GM12878 (cell line): ENCODE results near the gene THEM4. TPM values are rescaled to one million over a fixed set of nuclear protein-coding genes. Genes with fewer than 3 reads are reported as not detected.
"Not testable (repeated sequence)": the region's sequence is repeated elsewhere in the genome, so short reads cannot be mapped to it uniquely, and the experiment has no call there.

Experiments
- ATAC-seq: fragments of 200-7000 bp; cut with Tn5 transposase; 3 replicates; pipeline ENCODE4 v1.9.1; 2020; ENCODE audit warnings: mild to moderate bottlenecking, moderate library complexity
- BruUV-seq: library from RNA; stranded (reverse); fragments of 400-500 nt; replicated peaks from 2 replicates; lab custom pipeline; 2021; lab: Mats Ljungman, UMichigan
- CTCF ChIA-PET: fragments of 300-600 bp; sonication (Branson Sonifier 250); formaldehyde crosslinking; extraction: SDS; loops from one replicate; lab custom pipeline; 2021; ENCODE audit warnings: inconsistent platforms; lab: Yijun Ruan, JAX
- POLR2A ChIA-PET: fragments of 350-600 bp; formaldehyde crosslinking; extraction: SDS; loops from one replicate; lab custom pipeline; 2021; ENCODE audit warnings: inconsistent platforms; lab: Charles Lee
- RAD21 ChIA-PET: fragments of 300-600 bp; sonication (Branson Sonifier 250); formaldehyde crosslinking; loops from one replicate; lab custom pipeline; 2023; ENCODE audit warnings: antibody characterized with exemption; ENCODE audit not compliant: unreplicated experiment; lab: Charles Lee
- SMC1A ChIA-PET: fragments of 300-600 bp; sonication (Branson Sonifier 250); formaldehyde crosslinking; loops from one replicate; lab custom pipeline; 2023; ENCODE audit not compliant: unreplicated experiment, uncharacterized antibody; lab: Charles Lee
- DNase-seq: peaks from one replicate; pipeline ENCODE4 v3.0.0-alpha.2; 2011; ENCODE audit warnings: low read depth, low spot score
- FAIRE-seq: peaks from 3 replicates; lab custom pipeline; 2011; peaks lifted over from hg19 to GRCh38; lab: Jason Lieb, UNC
- H2AFZ ChIP-seq: 2 replicates; pipeline ENCODE4 v1.6.0; 2011; ENCODE audit warnings: low read depth, low read length, control low read depth; ENCODE audit not compliant: control insufficient read depth
- H3K27ac ChIP-seq: 2 replicates; pipeline ENCODE4 v1.5.1; 2011; ENCODE audit warnings: control low read depth; ENCODE audit not compliant: control insufficient read depth, insufficient read depth
- H3K27me3 ChIP-seq, 2 experiments: replicated peaks in 1 of 2; 2 replicates each; pipeline versions ENCODE4 v1.6.0 to v1.6.1; 2011; ENCODE audit warnings: low read length in 1 of 2; ENCODE audit not compliant: control insufficient read depth in 2 of 2, insufficient read depth in 2 of 2
- H3K36me3 ChIP-seq, 2 experiments: 2 replicates each; pipeline ENCODE4 v1.5.1; 2011; ENCODE audit warnings: low read length in 1 of 2; ENCODE audit not compliant: control insufficient read depth in 2 of 2, insufficient read depth in 2 of 2
- H3K4me1 ChIP-seq: 2 replicates; pipeline ENCODE4 v1.6.1; 2011; ENCODE audit warnings: mild to moderate bottlenecking, low read length, moderate library complexity, mixed read lengths; ENCODE audit not compliant: control insufficient read depth, insufficient read depth
- H3K4me2 ChIP-seq: 2 replicates; pipeline ENCODE4 v1.6.0; 2011; ENCODE audit warnings: control low read depth; ENCODE audit not compliant: control insufficient read depth, insufficient read depth
- H3K4me3 ChIP-seq: fragments of 200-600 bp; sonication (generic); 2 replicates; pipeline ENCODE4 v1.5.1; 2016
- H3K79me2 ChIP-seq: 2 replicates; pipeline ENCODE4 v1.6.0; 2011; ENCODE audit warnings: low read length; ENCODE audit not compliant: control insufficient read depth, insufficient read depth
- H3K9ac ChIP-seq: 2 replicates; pipeline ENCODE4 v1.8.0; 2011; ENCODE audit warnings: low read length, control low read depth, mixed read lengths; ENCODE audit not compliant: control insufficient read depth, insufficient read depth
- H3K9me3 ChIP-seq: replicated peaks from 3 replicates; pipeline ENCODE4 v1.5.1; 2011; ENCODE audit warnings: mild to moderate bottlenecking, low read length; ENCODE audit not compliant: control insufficient read depth, insufficient read depth
- H4K20me1 ChIP-seq: 2 replicates; pipeline ENCODE4 v1.6.0; 2011; ENCODE audit not compliant: control insufficient read depth, insufficient read depth
- HDAC2 ChIP-seq: fragments of 200-600 bp; sonication (generic); IDR thresholded peaks from 2 replicates; pipeline ENCODE4 v1.6.1; 2017
- IKZF1 ChIP-seq: fragments of 450-650 bp; conservative IDR thresholded peaks from 2 replicates; pipeline ENCODE4 v1.6.1; 2017; ENCODE audit warnings: antibody characterized with exemption, mild to moderate bottlenecking
- POLR2A ChIP-seq: IDR thresholded peaks from 2 replicates; pipeline ENCODE4 v1.6.1; 2011; ENCODE audit warnings: low read depth, mild to moderate bottlenecking, low read length
- SIN3A ChIP-seq: IDR thresholded peaks from 2 replicates; pipeline ENCODE4 v1.6.1; 2012; ENCODE audit warnings: low read depth, low read length, improper control_type of control experiment
- TCF12 ChIP-seq: IDR thresholded peaks from 2 replicates; pipeline ENCODE4 v1.6.1; 2011; ENCODE audit warnings: low read depth, mild to moderate bottlenecking, low read length
- WGBS: methylation state at CpG from one replicate; pipeline ENCODE4 v1.1.6; 2016; ENCODE audit warnings: low lambda C conversion rate; ENCODE audit not compliant: insufficient replicate concordance, insufficient coverage; ENCODE audit errors: missing lambda C conversion rate; 5-methylcytosine and 5-hydroxymethylcytosine counted together
- in situ Hi-C: fragments of 300-500 bp; cut with MboI; formaldehyde crosslinking; loops from 9 replicates; pipeline ENCODE4 v1.14.3; 2018; ENCODE audit warnings: mixed read lengths
- intact Hi-C: fragments of 100-400 bp; cut with micrococcal nuclease; formaldehyde crosslinking; loops from one replicate; pipeline ENCODE4 v1.14.2; 2022; ENCODE audit not compliant: unreplicated experiment
- polyA plus RNA-seq, 11 experiments: library from polyadenylated mRNA; depleted of rRNA in 4 of 11; unstranded in 6 of 11; stranded (reverse) in 5 of 11; fragments of >200 nt; fragmentation: Nextera tagmentation in 4 of 11; fragmentation: Illumina TruSeq in 1 of 11; extraction: Ambion mirVana in 4 of 11; extraction: Trizol in 1 of 11; gene quantifications; 1 replicate in 1 of 11; 2 replicates in 10 of 11; pipeline versions ENCODE4 v1.2.1 to v1.2.3, GENCODE V29; 2011 to 2016; ENCODE audit warnings: inconsistent platforms in 2 of 11, missing spikeins in 2 of 11, low read depth in 1 of 11
- total RNA-seq, 4 experiments: library from RNA; depleted of rRNA in 3 of 4; stranded (reverse); fragments of >200 nt in 3 of 4; fragmentation: Illumina TruSeq in 1 of 4; extraction: Trizol in 1 of 4; gene quantifications; 2 replicates each; pipeline versions ENCODE4 v1.2.1 to v1.2.3, GENCODE V29; 2013 to 2021

THEM4 gene
- total and polyA plus RNA-seq, 10 of the 15 experiments (the other 5 are each of a cell fraction or from before 2014, with no cell fraction given) = 3.4 to 30.8 (median 17.9) TPM

GRCh38 chr1:151905443-151906323 lies 3.6 kb downstream of the THEM4 start:
- SMC1A ChIA-PET, H3K79me2 ChIP-seq, H3K4me3 ChIP-seq, H3K27ac ChIP-seq, H3K27me3 ChIP-seq, H3K9ac ChIP-seq, DNase-seq, H3K9me3 ChIP-seq, H3K36me3 ChIP-seq, RAD21 ChIA-PET, H4K20me1 ChIP-seq, intact Hi-C loops, H2AFZ ChIP-seq, POLR2A ChIA-PET, in situ Hi-C loops, FAIRE-seq, ATAC-seq, BruUV-seq, H3K4me1 ChIP-seq, H3K4me2 ChIP-seq: not testable (repeated sequence)
- CTCF ChIA-PET = interaction anchor here (1.2 kb wide), 1 partner anchor 96 kb away, joined by 3 read pairs; no protein-coding TSS in a partner anchor
- 93% methylated on average over 20 of the region's 22 CpGs for WGBS

DNA sequence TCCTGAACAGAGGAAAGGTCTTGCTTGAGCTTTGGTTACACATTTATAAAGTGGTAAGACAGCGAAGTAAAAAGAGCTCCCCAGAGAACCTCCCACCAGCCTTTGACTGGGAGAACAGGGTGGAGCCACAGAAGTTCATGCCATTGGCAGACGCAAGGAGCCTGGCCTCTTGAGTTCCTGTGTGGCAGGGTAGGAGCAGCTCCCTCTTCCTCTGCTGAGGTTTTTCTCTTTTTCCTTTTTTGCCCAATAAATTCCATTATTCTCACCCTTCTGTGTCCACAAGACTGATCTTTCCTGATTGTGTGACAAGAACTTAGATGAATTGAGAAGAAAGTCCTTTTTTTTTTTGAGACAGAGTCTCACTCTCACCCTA lies 4.3 kb downstream of the THEM4 start:
- H2AFZ ChIP-seq = no peak overlapping the region
- H3K4me1 ChIP-seq = no peaks in the 10 kb centered on the region
- in situ Hi-C loops = no loop called here

More for the DNA sequence above, 4.3 kb downstream of the THEM4 start:
- ChIA-PET RAD21 (interaction anchor here (0.6 kb wide), 1 partner anchor 62 kb away, joined by 4 read pairs; no protein-coding TSS in a partner anchor), POLR2A (no interaction called here), SMC1A (no interaction called here), CTCF (interaction anchor here (1.2 kb wide), 1 partner anchor 96 kb away, joined by 3 read pairs; no protein-coding TSS in a partner anchor)
- H3K9ac ChIP-seq = no peak overlapping the region
- 100% methylated on average over 2 of the region's 2 CpGs for WGBS
- no peaks in the 10 kb centered on the region for H4K20me1 ChIP-seq
- ATAC-seq = no peak
- H3K27ac ChIP-seq = no peak overlapping the region
- H3K4me2 ChIP-seq = no peak overlapping the region
- TF ChIP-seq HDAC2 = no peak
- TF ChIP-seq POLR2A = no peak
- TF ChIP-seq TCF12 = no peak
- TF ChIP-seq IKZF1 = no peak
- no peak for TF ChIP-seq SIN3A
- TF ChIP-seq, all 136 proteins: peak for 0
- H3K9me3 ChIP-seq = peaks cover 11% of the 10 kb centered on the region
- no peak overlapping the region for H3K4me3 ChIP-seq
- intact Hi-C loops = no loop called here
- no peaks in the 10 kb centered on the region for H3K36me3 ChIP-seq
- H3K27me3 ChIP-seq = no peaks in the 10 kb centered on the region
- no peak for FAIRE-seq
- no TSS peak for BruUV-seq
- peaks cover 2% of the 10 kb centered on the region; the same call in 1 of the 2 replicates for H3K79me2 ChIP-seq
- DNase-seq = no peak
